Ascending aorta (tissue), 2 donors: ENCODE results near the gene BCL2L13. TPM values are rescaled to one million over a fixed set of nuclear protein-coding genes. Genes with fewer than 3 reads are reported as not detected.
"Not testable (repeated sequence)": the region's sequence is repeated elsewhere in the genome, so short reads cannot be mapped to it uniquely, and the experiment has no call there.

Source experiments
- DNase-seq, 2 donors: peaks; one replicate each; pipeline ENCODE4 v3.0.0-alpha.2; 2019; ENCODE audit warnings: low spot score in 2 of 2
- H3K27ac ChIP-seq, 2 donors: fragments of 200-600 bp; sonication (generic); one replicate each; pipeline ENCODE4 v1.5.1; 2016 to 2017; ENCODE audit warnings: mild to moderate bottlenecking in 1 of 2
- H3K27me3 ChIP-seq: fragments of 200-600 bp; sonication (generic); one replicate; pipeline ENCODE4 v1.5.1; 2017
- H3K36me3 ChIP-seq, 2 donors: fragments of 200-600 bp; sonication (generic); one replicate each; pipeline ENCODE4 v1.5.1; 2016
- H3K4me1 ChIP-seq, 2 donors: fragments of 200-600 bp; sonication (generic); one replicate each; pipeline ENCODE4 v1.5.1; 2016 to 2017; ENCODE audit warnings: mild to moderate bottlenecking in 1 of 2
- H3K4me3 ChIP-seq, 2 donors: fragments of 200-600 bp; sonication (generic); one replicate each; pipeline ENCODE4 v1.5.1; 2016 to 2017; ENCODE audit warnings: mild to moderate bottlenecking in 1 of 2
- H3K9me3 ChIP-seq, 2 donors: fragments of 200-600 bp; sonication (generic); one replicate each; pipeline ENCODE4 v1.5.1; 2016
- intact Hi-C: fragments of 100-400 bp; cut with DNase I; formaldehyde crosslinking; loops from one replicate; pipeline ENCODE4 v1.15.1; 2023
- total RNA-seq: library from RNA; depleted of rRNA; stranded (reverse); fragments of >200 nt; gene quantifications from one replicate; pipeline ENCODE4 v1.1.0, GENCODE V29; 2016
- TF ChIP-seq, protein P1 (sequence below), 3 experiments: fragments of 200-600 bp in 2 of 3; fragments of 450-650 bp in 1 of 3; sonication (generic) in 2 of 3; IDR thresholded peaks; one replicate each; pipeline ENCODE4 v1.5.1; 2016 to 2019; ENCODE audit warnings: antibody characterized with exemption in 3 of 3, mild to moderate bottlenecking in 1 of 3, moderate library complexity in 1 of 3

Gene BCL2L13
- total RNA-seq, 1 donor from 2014 or later, result 4.6 TPM

DNA sequence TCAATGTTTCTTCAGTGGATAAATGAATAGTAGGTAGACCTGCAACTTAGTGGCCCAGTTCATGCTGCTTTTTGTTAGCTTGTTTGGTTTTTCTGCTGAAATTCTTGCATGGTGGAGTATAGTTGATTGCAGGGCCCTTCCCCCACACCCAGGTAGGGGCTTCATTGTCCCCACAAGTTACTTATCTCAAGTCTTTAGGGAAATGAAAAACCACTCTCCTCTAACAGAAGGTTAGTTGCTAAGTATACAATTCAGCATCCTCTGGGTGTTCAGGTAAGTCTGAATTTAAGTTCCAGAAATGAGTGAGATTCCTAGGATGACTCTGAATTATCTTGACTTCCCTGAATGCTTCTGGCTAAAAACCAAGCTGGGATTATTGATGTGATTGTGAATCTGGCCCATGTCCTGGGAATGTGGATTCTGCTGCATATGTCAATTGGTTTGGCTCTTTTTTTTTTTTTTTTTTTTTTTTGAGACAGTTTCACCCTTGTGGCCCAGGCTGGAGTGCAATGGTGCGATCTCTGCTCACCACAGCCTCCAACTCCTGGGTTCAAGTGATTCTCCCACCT is 40.3 kb downstream of the BCL2L13 start:
- DNase-seq, result no peak
- H3K27ac ChIP-seq, result no peak overlapping the region
- no peaks in the 10 kb centered on the region for H3K9me3 ChIP-seq
- intact Hi-C loops, result no loop called here
- H3K4me1 ChIP-seq, result no peaks in the 10 kb centered on the region
- peaks cover 0 to 7% of the 10 kb centered on the region in 2 donors for H3K36me3 ChIP-seq
- H3K4me3 ChIP-seq, result no peak overlapping the region
- TF ChIP-seq, protein P1, sequence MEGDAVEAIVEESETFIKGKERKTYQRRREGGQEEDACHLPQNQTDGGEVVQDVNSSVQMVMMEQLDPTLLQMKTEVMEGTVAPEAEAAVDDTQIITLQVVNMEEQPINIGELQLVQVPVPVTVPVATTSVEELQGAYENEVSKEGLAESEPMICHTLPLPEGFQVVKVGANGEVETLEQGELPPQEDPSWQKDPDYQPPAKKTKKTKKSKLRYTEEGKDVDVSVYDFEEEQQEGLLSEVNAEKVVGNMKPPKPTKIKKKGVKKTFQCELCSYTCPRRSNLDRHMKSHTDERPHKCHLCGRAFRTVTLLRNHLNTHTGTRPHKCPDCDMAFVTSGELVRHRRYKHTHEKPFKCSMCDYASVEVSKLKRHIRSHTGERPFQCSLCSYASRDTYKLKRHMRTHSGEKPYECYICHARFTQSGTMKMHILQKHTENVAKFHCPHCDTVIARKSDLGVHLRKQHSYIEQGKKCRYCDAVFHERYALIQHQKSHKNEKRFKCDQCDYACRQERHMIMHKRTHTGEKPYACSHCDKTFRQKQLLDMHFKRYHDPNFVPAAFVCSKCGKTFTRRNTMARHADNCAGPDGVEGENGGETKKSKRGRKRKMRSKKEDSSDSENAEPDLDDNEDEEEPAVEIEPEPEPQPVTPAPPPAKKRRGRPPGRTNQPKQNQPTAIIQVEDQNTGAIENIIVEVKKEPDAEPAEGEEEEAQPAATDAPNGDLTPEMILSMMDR (IDR thresholded peaks at IDR 0.05), result no peak
- H3K27me3 ChIP-seq, result no peaks in the 10 kb centered on the region

DNA sequence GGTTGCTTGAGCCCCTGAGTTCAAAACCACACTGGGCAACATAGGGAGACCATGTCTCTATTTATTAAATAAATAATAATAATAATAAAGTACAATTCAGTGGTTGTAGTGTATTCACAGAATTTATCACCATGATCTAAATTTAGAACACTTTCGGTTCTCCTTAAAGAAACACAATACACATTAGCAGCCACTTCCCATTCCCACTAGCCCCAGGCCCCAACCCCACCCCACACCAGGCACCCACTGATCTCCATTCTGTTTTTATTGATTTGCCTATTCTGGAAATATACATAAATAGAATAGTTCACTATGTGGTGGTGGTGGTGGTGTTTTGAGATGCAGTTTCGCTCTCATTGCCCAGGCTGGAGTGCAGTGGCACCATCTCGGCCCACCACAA is 45.7 kb downstream of the BCL2L13 start:
- Histone ChIP-seq H3K4me3 (no peak overlapping the region), H3K9me3 (no peaks in the 10 kb centered on the region), H3K4me1 (no peaks in the 10 kb centered on the region), H3K36me3 (peaks cover 0 to 32% of the 10 kb centered on the region in 2 donors), H3K27me3 (no peaks in the 10 kb centered on the region), H3K27ac (no peak overlapping the region)
- intact Hi-C loops, result no loop called here
- TF ChIP-seq, protein P1 (IDR thresholded peaks at IDR 0.05), result no peak
- DNase-seq, result no peak

DNA sequence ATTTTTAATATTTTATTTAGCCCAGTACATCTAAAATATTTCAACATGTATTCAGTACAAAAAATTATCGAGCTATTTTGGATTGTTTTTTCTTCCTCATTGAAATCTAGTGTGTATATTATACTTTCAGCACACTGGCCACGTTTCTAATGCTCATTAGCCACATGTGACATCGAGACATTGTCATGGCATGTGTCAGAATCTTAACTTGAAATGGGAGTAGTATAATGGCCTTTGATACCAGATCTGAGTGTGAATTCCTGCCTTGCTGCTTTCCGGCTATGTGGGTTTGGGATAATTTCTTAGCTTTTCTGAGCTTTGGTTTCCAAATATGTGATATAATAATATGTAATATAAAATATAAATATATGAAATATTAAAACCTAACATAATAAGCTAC is 54.3 kb downstream of the BCL2L13 start:
- Histone ChIP-seq H3K4me3 (no peak overlapping the region), H3K27me3 (no peaks in the 10 kb centered on the region), H3K9me3 (no peaks in the 10 kb centered on the region), H3K36me3 (peaks cover 0 to 22% of the 10 kb centered on the region in 2 donors), H3K4me1 (no peaks in the 10 kb centered on the region), H3K27ac (no peak overlapping the region)
- no peak for DNase-seq
- TF ChIP-seq, protein P1 (IDR thresholded peaks at IDR 0.05), result no peak
- intact Hi-C loops, result no loop called here

DNA sequence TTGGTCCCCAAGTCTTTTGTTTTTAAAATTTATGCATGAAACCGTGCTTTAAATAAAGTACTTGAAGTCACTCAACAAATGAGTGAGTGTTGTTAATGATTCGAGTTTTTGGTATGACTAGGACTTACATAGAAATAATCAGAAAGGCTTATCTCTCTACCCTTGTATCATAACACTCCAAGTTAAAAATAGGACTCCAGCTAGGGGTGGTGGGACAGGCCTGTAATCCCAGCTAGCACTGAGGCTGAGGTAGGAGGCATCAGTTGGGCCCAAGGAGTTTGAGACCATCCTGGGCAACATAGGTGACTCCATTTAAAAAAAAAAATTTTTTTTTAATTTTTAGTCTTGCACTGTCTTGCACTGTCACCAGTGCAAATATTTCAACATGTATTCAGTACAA is 55.6 kb downstream of the BCL2L13 start:
- no peak overlapping the region for H3K4me3 ChIP-seq
- no peak overlapping the region for H3K27ac ChIP-seq
- H3K27me3 ChIP-seq, result no peaks in the 10 kb centered on the region
- TF ChIP-seq, protein P1 (IDR thresholded peaks at IDR 0.05), result no peak
- peaks cover 0 to 18% of the 10 kb centered on the region in 2 donors for H3K36me3 ChIP-seq
- no peaks in the 10 kb centered on the region for H3K4me1 ChIP-seq
- intact Hi-C loops, result no loop called here
- DNase-seq, result no peak
- H3K9me3 ChIP-seq, result no peaks in the 10 kb centered on the region

DNA sequence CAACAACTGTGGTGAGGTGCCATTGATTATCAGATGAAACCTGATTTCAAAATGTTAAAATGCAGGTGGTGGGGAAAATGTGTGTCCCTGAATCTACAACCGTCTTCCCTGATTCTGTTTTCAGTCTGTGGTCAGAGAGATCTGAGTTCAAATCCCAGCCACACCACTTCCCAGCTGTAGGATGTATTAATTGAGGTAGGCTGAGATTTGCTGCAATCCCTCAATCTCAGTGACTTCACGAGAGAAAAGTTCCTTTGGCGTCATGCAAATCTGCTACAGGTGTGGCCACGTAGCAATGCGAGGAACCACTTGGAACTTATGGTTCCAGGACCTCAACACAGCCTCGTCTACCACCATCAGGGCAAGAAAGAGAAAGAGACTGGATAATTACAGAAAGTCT is 56.2 kb downstream of the BCL2L13 start:
- TF ChIP-seq, protein P1 (IDR thresholded peaks at IDR 0.05), result no peak
- no peaks in the 10 kb centered on the region for H3K9me3 ChIP-seq
- no peak overlapping the region for H3K27ac ChIP-seq
- DNase-seq, result no peak
- no peaks in the 10 kb centered on the region for H3K27me3 ChIP-seq
- H3K4me3 ChIP-seq, result no peak overlapping the region
- intact Hi-C loops, result no loop called here
- H3K4me1 ChIP-seq, result no peaks in the 10 kb centered on the region
- H3K36me3 ChIP-seq, result peaks cover 0 to 16% of the 10 kb centered on the region in 2 donors

DNA sequence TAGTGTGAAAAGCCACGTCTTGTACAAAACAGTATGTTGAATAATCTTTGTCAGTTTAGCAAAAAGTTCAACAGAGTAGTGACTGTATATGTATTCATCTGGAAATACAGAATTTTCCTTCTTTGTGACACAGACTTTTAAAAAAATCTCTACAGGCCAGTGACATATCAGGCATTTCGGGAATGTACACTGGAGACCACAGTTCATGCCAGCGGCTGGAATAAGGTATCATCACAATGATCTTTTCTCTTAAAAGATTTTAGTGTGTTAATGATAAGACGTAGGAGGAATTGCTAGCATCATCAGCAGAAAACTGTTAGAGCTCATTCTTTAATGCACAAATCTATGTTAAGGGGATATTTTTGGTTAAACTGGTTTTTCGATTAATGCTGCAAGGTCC is 57.4 kb downstream of the BCL2L13 start:
- Histone ChIP-seq H3K27ac (no peak overlapping the region), H3K4me1 (no peaks in the 10 kb centered on the region), H3K36me3 (peaks cover 0 to 7% of the 10 kb centered on the region in 2 donors), H3K9me3 (no peaks in the 10 kb centered on the region), H3K27me3 (no peaks in the 10 kb centered on the region), H3K4me3 (no peak overlapping the region)
- intact Hi-C loops, result no loop called here
- DNase-seq, result no peak
- TF ChIP-seq, protein P1 (IDR thresholded peaks at IDR 0.05), result no peak

DNA sequence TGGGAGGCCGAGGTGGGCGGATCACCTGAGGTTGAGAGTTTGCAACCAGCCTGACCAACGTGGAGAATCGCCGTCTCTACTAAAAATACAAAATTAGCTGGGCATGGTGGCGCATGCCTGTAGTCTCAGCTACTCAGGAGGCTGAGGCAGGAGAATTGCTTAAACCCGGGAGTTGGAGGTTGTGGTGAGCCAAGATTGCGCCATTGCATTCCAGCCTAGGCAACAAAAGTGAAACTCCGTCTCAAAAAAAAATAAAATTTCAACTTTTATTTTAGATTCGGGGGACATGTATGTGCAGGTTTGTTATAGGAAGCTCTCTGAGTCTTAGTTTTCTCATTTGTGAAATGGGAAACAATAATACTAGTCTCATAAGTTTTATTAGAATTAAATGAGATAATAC is 58.6 kb downstream of the BCL2L13 start:
- intact Hi-C loops, H3K27me3 ChIP-seq, H3K36me3 ChIP-seq, H3K27ac ChIP-seq, H3K4me1 ChIP-seq, H3K4me3 ChIP-seq, DNase-seq, H3K9me3 ChIP-seq: not testable (repeated sequence)

DNA sequence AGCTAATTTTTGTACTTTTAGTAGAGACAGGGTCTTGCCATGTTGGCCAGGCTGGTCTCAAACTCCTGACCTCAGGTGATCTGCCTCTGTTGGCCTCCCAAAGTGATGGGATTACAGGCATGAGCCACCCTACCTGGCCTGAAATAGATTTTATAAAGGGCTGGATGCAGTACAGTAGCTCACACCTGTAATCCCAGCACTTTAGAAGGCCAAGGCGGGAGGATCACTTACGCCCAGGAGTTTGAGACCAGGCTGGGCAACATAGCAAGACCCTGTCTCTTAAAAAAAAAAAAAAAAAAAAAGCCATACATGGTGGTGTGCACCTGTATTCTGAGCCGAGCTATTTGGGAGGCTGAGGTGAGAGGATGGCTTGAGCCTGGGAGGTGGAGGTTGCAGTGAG is 59.7 kb downstream of the BCL2L13 start:
- H3K4me1 ChIP-seq, intact Hi-C loops, H3K27ac ChIP-seq, H3K27me3 ChIP-seq, H3K9me3 ChIP-seq, DNase-seq, H3K4me3 ChIP-seq: not testable (repeated sequence)
- H3K36me3 ChIP-seq, result peaks cover 3 to 12% of the 10 kb centered on the region in 2 donors
